ENCODE measurements around the gene NTRK2.

DNA sequence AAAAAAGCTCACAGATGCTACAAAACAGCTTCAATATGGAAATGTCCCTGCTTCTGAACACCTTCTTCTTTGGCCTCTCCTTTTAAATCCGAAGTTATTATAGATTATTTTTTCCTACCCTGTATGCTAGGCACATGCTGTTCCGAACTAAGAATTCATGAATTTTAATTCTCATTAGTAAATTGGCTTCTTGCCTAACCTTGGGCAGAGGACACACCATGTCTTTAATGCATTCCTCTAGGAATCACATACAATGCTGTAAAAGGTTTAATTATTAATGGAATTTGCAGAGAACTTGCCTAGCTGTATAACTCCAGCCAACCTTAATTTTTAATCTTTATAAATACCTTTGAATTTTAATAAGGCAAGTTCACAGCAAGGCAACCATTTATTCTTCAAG is 234.4 kb downstream of the NTRK2 start:
- TF ChIP-seq POLR2AphosphoS5 (IDR thresholded peaks at IDR 0.05; ENCODE audit: low read depth, low read length) (no peak), TAF1 (IDR thresholded peaks at IDR 0.05; ENCODE audit: borderline replicate concordance, insufficient read depth, low read length) (no peak), SIN3A (IDR thresholded peaks at IDR 0.05; ENCODE audit: borderline replicate concordance, insufficient read depth, low read length) (no peak)
- TF ChIP-seq, protein P1, sequence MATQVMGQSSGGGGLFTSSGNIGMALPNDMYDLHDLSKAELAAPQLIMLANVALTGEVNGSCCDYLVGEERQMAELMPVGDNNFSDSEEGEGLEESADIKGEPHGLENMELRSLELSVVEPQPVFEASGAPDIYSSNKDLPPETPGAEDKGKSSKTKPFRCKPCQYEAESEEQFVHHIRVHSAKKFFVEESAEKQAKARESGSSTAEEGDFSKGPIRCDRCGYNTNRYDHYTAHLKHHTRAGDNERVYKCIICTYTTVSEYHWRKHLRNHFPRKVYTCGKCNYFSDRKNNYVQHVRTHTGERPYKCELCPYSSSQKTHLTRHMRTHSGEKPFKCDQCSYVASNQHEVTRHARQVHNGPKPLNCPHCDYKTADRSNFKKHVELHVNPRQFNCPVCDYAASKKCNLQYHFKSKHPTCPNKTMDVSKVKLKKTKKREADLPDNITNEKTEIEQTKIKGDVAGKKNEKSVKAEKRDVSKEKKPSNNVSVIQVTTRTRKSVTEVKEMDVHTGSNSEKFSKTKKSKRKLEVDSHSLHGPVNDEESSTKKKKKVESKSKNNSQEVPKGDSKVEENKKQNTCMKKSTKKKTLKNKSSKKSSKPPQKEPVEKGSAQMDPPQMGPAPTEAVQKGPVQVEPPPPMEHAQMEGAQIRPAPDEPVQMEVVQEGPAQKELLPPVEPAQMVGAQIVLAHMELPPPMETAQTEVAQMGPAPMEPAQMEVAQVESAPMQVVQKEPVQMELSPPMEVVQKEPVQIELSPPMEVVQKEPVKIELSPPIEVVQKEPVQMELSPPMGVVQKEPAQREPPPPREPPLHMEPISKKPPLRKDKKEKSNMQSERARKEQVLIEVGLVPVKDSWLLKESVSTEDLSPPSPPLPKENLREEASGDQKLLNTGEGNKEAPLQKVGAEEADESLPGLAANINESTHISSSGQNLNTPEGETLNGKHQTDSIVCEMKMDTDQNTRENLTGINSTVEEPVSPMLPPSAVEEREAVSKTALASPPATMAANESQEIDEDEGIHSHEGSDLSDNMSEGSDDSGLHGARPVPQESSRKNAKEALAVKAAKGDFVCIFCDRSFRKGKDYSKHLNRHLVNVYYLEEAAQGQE (IDR thresholded peaks at IDR 0.05; ENCODE audit: insufficient read depth in 1 of 2, low read depth in 2 of 2, low read length in 2 of 2), result no peak

Data from PFSK-1 (cell line).